Neutrophil (primary cell): Measurements from ENCODE around the gene MYL5.
A peak's percentile ranks its signal among the peaks of the same experiment; 100 is the strongest.

ENCODE experiments used
- H3K27ac ChIP-seq: fragments of 200-600 bp; sonication (generic); 2 replicates; pipeline ENCODE4 v1.5.1; 2016; ENCODE audit warnings: mild to moderate bottlenecking, moderate library complexity
- H3K27me3 ChIP-seq: fragments of 200-600 bp; sonication (generic); 2 replicates; pipeline ENCODE4 v1.6.0; 2016; ENCODE audit warnings: mild to moderate bottlenecking
- H3K36me3 ChIP-seq: fragments of 200-600 bp; sonication (generic); 2 replicates; pipeline ENCODE4 v1.5.1; 2017
- H3K4me1 ChIP-seq, 2 experiments: fragments of 200-600 bp in 1 of 2; sonication (generic) in 1 of 2; 1 replicate in 1 of 2; 2 replicates in 1 of 2; pipeline versions ENCODE4 v1.5.1 to v1.6.1; 2013 to 2016; ENCODE audit warnings: low read depth in 1 of 2, low read length in 1 of 2, mild to moderate bottlenecking in 1 of 2, moderate library complexity in 1 of 2; ENCODE audit not compliant: control insufficient read depth in 1 of 2, insufficient read depth in 1 of 2
- H3K4me3 ChIP-seq, 2 experiments: fragments of 200-600 bp in 1 of 2; sonication (generic) in 1 of 2; 1 replicate in 1 of 2; 2 replicates in 1 of 2; pipeline ENCODE4 v1.5.1; 2013 to 2016; ENCODE audit warnings: low read depth in 1 of 2, low read length in 1 of 2, mild to moderate bottlenecking in 1 of 2, moderate library complexity in 1 of 2
- H3K9me3 ChIP-seq: fragments of 200-600 bp; sonication (generic); 2 replicates; pipeline ENCODE4 v1.5.1; 2016
- TF ChIP-seq, protein P1 (sequence below): fragments of 200-600 bp; sonication (generic); IDR thresholded peaks from 2 replicates; pipeline ENCODE4 v1.5.1; 2016; ENCODE audit warnings: antibody characterized with exemption

MYL5 gene

DNA sequence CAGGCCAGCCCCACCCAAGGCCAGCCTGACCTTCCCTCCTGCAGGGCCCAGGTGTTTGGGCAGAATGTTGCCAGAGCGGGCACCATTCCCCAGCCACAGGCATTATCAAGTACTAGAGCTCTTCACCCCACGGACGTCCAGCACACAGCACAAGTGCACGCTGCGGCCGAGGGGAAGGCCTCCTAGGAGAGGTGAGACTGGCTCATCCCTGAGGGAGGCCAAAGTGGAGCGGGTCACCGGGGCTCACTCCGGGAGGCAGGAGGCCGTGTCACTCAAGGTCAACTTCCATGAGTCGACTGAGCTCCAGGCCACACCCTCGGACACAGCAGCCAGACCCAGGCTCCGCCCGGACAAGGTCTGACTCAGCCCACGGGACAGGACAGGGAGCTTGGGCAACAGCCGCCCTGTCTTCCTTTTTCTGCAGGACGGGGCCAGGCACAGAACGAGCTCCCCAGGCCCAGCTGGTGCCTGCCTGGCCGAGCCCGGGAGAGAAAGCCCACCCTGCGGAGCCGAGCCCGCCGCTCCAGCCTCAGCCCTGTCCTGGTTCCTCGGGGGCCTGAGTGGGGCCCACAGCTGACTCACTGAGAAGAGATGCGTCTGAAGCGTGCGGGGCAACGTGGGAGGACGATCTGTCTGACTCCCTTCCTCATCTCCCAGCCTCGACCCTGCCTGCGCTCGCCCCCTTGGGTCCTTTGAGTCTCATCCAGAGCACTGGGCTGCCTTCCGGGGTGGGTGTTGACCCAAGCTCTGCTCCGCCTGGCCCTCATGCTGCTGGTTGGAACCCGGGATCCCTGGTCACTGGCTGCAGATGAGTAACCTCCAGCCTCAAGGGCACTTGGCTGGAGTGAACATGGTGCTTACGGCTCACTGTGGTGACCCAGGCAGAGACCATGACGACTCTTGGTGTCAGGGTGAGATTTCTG is 13.0 kb downstream of the MYL5 start:
- H3K4me3 ChIP-seq = peak overlapping the region; percentile 61 to 68

GRCh38 chr4:687971-688853 is 13.9 kb downstream of the MYL5 start:
- TF ChIP-seq, protein P1, sequence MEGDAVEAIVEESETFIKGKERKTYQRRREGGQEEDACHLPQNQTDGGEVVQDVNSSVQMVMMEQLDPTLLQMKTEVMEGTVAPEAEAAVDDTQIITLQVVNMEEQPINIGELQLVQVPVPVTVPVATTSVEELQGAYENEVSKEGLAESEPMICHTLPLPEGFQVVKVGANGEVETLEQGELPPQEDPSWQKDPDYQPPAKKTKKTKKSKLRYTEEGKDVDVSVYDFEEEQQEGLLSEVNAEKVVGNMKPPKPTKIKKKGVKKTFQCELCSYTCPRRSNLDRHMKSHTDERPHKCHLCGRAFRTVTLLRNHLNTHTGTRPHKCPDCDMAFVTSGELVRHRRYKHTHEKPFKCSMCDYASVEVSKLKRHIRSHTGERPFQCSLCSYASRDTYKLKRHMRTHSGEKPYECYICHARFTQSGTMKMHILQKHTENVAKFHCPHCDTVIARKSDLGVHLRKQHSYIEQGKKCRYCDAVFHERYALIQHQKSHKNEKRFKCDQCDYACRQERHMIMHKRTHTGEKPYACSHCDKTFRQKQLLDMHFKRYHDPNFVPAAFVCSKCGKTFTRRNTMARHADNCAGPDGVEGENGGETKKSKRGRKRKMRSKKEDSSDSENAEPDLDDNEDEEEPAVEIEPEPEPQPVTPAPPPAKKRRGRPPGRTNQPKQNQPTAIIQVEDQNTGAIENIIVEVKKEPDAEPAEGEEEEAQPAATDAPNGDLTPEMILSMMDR = no peak
- H3K9me3 ChIP-seq = no peaks in the 10 kb centered on the region
- H3K36me3 ChIP-seq = no peaks in the 10 kb centered on the region
- peak overlapping the region; percentile 61 to 68 for H3K4me3 ChIP-seq
- H3K4me1 ChIP-seq = peaks cover 45 to 58% of the 10 kb centered on the region in 2 experiments
- H3K27ac ChIP-seq = peak overlapping the region; percentile 98
- no peaks in the 10 kb centered on the region for H3K27me3 ChIP-seq

More for the DNA sequence above, 13.0 kb downstream of the MYL5 start:
- no peaks in the 10 kb centered on the region for H3K9me3 ChIP-seq
- no peaks in the 10 kb centered on the region for H3K36me3 ChIP-seq
- TF ChIP-seq, protein P1 = no peak
- H3K4me1 ChIP-seq = peaks cover 45 to 61% of the 10 kb centered on the region in 2 experiments
- H3K27ac ChIP-seq = peak overlapping the region; percentile 98
- H3K27me3 ChIP-seq = no peaks in the 10 kb centered on the region

- no peaks in the 10 kb centered on the region for H3K36me3 ChIP-seq
- H3K4me3 ChIP-seq = peak within 1 kb of the TSS; percentile 61 to 68
- H3K27me3 ChIP-seq = no peaks in the 10 kb centered on the region
- H3K9me3 ChIP-seq = no peaks in the 10 kb centered on the region
- TF ChIP-seq, protein P1 = no peak
- H3K4me1 ChIP-seq = peaks cover 49 to 55% of the 10 kb centered on the region in 2 experiments
- H3K27ac ChIP-seq = peak within 1 kb of the TSS; percentile 98
These were observed 14.7 kb downstream of the MYL5 start, which contains the start of gene SLC49A3 for GRCh38 chr4:688854-689681. SLC49A3 (minus strand) TSS chr4:689151; CDS start chr4:689127, 24 bp downstream.

GRCh38 chr4:689723-690122 is 15.4 kb downstream of the MYL5 start:
- Histone ChIP-seq H3K36me3 (no peaks in the 10 kb centered on the region), H3K27ac (peak overlapping the region; percentile 98), H3K9me3 (no peaks in the 10 kb centered on the region), H3K4me1 (peaks cover 54 to 56% of the 10 kb centered on the region in 2 experiments), H3K4me3 (peak overlapping the region; percentile 61 to 68), H3K27me3 (no peaks in the 10 kb centered on the region)
- TF ChIP-seq, protein P1 = no peak
